ENCODE data around the gene DNM1L. TPM values are rescaled to one million over a fixed set of nuclear protein-coding genes. Genes with fewer than 3 reads are reported as not detected.

The DNM1L gene
- total RNA-seq, 1 donor from 2014 or later: 59.6 TPM

DNA sequence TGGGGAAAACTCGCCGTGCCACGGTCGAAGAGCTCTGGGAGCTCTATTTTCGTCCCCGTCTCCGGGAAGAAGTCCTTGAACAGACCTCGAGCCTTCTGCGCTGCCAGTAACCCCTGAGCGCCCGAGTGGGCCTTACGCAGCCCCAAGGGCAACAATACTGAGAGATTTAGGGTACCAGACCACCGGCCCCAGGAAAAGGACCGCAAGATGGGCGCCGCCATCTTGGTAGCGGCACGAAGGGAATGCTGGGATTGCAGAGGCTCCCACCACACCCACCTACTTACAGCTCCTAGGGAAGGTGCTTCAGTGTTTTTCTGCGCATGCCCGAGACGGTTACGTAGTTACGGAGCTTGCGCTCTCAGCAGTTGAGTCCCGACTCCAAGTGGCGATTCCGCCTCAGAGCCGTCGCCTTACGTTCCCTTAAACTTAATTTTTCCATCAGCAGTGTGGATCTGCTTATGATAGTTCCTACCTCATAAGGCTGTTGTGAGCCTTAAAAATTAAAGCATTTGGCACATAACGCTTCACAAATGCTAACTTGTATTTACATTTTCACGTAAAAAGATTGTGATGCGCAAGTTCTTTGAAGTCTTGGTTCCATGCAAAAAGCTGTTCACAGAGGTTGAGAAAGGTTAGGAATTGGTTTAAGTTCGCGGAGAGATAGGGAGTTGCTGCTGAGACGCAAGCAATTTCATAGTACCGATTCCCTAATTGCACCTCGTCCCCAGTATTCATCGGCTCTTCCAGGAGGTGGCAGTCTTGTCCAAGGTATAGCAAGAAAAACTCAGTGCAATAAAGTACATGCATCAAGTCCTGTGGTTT, 76.8 kb downstream of the DNM1L start, which contains the start of gene YARS2:
YARS2 (minus strand) TSS at position 244 of the 822 bp plus-strand sequence; CDS start at position 221, 23 bp downstream.
- Histone ChIP-seq H3K9me3 (replicated peaks) (no peaks in the 10 kb centered on the region), H3K27ac (replicated peaks) (peak within 1 kb of the TSS; percentile 92), H3K36me3 (peaks cover 29% of the 10 kb centered on the region), H3K4me1 (peaks cover 30% of the 10 kb centered on the region), H3K4me3 (peak within 1 kb of the TSS; percentile 97), H3K27me3 (ENCODE audit: low read depth) (peaks cover 1% of the 10 kb centered on the region)
- TF ChIP-seq, protein P1, sequence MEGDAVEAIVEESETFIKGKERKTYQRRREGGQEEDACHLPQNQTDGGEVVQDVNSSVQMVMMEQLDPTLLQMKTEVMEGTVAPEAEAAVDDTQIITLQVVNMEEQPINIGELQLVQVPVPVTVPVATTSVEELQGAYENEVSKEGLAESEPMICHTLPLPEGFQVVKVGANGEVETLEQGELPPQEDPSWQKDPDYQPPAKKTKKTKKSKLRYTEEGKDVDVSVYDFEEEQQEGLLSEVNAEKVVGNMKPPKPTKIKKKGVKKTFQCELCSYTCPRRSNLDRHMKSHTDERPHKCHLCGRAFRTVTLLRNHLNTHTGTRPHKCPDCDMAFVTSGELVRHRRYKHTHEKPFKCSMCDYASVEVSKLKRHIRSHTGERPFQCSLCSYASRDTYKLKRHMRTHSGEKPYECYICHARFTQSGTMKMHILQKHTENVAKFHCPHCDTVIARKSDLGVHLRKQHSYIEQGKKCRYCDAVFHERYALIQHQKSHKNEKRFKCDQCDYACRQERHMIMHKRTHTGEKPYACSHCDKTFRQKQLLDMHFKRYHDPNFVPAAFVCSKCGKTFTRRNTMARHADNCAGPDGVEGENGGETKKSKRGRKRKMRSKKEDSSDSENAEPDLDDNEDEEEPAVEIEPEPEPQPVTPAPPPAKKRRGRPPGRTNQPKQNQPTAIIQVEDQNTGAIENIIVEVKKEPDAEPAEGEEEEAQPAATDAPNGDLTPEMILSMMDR (IDR thresholded peaks at IDR 0.05; ENCODE audit: borderline replicate concordance): peak; percentile 85
- peak; percentile 94 for DNase-seq
- intact Hi-C loops (cut with micrococcal nuclease): loop anchor here (5.0 kb wide), 1 partner anchor 1266 kb away; the partner anchor contains the start of gene ALG10

DNA sequence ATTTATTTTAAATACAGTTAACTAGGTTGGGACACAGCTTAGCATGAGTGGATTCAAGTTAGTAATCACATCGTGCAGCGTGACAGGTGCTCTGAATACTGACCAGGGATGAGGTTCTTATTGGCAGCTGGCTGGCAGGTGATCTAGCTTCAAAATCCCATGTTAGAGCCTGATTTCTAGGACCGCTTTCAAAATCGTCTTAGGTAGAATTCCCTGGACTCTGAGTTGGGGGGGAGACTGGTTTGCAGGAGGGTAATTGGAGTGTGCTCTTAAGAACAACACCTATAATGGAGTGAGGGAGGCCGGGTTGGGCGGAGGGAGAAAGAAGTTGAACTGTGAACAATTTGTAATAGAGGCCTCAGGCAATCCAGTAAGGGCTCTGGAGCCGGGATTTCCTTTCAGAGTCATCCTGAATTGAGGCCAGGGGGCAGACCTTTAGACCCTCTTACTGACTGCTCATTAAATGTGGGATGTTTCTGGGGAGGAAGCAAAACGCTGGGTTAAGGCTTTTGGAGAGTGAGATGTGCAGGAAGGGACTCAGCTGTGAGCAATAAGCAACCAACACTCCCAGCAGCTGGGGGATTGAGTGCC, 77.5 kb downstream of the DNM1L start:
- H3K9me3 ChIP-seq (replicated peaks): no peaks in the 10 kb centered on the region
- peak overlapping the region; percentile 92 for H3K27ac ChIP-seq (replicated peaks)
- intact Hi-C loops (cut with micrococcal nuclease): loop anchor here (5.0 kb wide), 1 partner anchor 1266 kb away; the partner anchor contains the start of gene ALG10
- peak overlapping the region; percentile 97 for H3K4me3 ChIP-seq
- peaks cover 22% of the 10 kb centered on the region for H3K36me3 ChIP-seq
- H3K4me1 ChIP-seq: peaks cover 30% of the 10 kb centered on the region
- DNase-seq: no peak
- TF ChIP-seq, protein P1 (IDR thresholded peaks at IDR 0.05; ENCODE audit: borderline replicate concordance): no peak
- H3K27me3 ChIP-seq (ENCODE audit: low read depth): peaks cover 8% of the 10 kb centered on the region

DNA sequence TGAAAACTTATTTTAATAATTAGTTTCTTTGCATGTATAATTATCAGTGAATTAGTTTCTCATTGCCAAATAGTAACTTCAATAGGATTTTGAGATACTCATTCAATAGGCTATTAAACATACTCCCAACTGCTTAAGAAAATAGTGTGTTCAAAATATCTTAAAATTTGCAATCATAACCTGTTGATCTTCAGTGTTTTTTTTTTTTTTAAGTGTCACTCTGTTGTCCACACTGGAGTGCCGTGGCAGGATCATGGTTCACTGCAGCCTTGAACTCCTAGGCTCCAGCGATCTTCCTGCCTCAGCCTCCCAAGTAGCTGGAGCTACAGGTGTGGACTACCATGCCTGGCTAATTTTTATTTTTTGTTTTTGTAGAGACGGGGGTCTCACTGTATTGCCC, 78.1 kb downstream of the DNM1L start:
- Histone ChIP-seq H3K9me3 (replicated peaks) (no peaks in the 10 kb centered on the region), H3K4me3 (no peak overlapping the region), H3K27ac (replicated peaks) (no peak overlapping the region), H3K36me3 (peaks cover 16% of the 10 kb centered on the region), H3K4me1 (peaks cover 30% of the 10 kb centered on the region), H3K27me3 (ENCODE audit: low read depth) (peaks cover 8% of the 10 kb centered on the region)
- intact Hi-C loops (cut with micrococcal nuclease): loop anchor here (5.0 kb wide), 1 partner anchor 1265 kb away; the partner anchor contains the start of gene ALG10
- TF ChIP-seq, protein P1 (IDR thresholded peaks at IDR 0.05; ENCODE audit: borderline replicate concordance): no peak
- no peak for DNase-seq

DNA sequence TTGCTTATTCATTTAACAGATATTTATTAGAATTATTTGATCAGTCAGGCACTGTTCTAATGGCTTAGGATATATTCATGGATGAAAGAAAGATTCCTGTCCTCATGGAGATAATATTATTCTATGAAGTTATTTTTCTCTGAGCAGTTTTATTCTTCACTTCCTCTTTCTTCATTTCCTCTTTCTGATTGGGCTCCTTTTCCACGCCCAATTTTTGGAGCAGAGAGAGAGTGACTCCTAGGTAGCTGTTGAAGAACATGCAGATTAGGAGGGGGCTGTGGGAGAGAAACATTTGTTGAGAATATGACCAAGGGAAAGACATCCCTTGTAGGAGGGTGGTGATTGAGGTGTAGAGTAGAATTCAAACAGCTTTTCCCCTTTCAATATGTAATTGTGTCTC, 82.6 kb downstream of the DNM1L start:
- peaks cover 8% of the 10 kb centered on the region for H3K27me3 ChIP-seq (ENCODE audit: low read depth)
- no peak overlapping the region for H3K4me3 ChIP-seq
- intact Hi-C loops (cut with micrococcal nuclease): no loop called here
- TF ChIP-seq, protein P1 (IDR thresholded peaks at IDR 0.05; ENCODE audit: borderline replicate concordance): no peak
- no peaks in the 10 kb centered on the region for H3K9me3 ChIP-seq (replicated peaks)
- H3K27ac ChIP-seq (replicated peaks): no peak overlapping the region
- no peak for DNase-seq
- no peaks in the 10 kb centered on the region for H3K4me1 ChIP-seq
- H3K36me3 ChIP-seq: no peaks in the 10 kb centered on the region

DNA sequence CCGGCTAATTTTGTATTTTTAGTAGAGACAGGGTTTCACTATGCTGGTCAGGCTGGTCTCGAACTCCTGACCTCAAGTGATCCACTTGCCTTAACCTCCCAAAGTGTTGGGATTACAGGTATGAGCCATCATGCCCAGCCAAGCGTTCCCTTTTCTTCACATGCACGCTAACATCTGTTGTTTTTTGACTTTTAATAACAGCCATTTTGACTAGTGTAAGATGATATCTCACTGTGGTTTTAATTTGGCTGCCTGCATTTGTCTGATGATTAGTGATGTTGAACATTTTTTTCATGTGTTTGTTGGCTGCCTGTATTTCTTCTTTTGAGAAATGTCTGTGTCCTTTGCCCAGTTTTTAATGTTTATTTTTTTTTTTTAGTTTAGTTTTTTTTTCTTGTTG, 86.8 kb downstream of the DNM1L start:
- Histone ChIP-seq H3K4me3 (no peak overlapping the region), H3K36me3 (no peaks in the 10 kb centered on the region), H3K27ac (replicated peaks) (no peak overlapping the region), H3K27me3 (ENCODE audit: low read depth) (peaks cover 14% of the 10 kb centered on the region), H3K4me1 (no peaks in the 10 kb centered on the region), H3K9me3 (replicated peaks) (no peaks in the 10 kb centered on the region)
- TF ChIP-seq, protein P1 (IDR thresholded peaks at IDR 0.05; ENCODE audit: borderline replicate concordance): no peak
- DNase-seq: no peak
- intact Hi-C loops (cut with micrococcal nuclease): no loop called here
